ENCODE results near the gene MEF2A.
"Not testable (repeated sequence)": the region's sequence is repeated elsewhere in the genome, so short reads cannot be mapped to it uniquely, and the experiment has no call there.

Gene MEF2A

DNA sequence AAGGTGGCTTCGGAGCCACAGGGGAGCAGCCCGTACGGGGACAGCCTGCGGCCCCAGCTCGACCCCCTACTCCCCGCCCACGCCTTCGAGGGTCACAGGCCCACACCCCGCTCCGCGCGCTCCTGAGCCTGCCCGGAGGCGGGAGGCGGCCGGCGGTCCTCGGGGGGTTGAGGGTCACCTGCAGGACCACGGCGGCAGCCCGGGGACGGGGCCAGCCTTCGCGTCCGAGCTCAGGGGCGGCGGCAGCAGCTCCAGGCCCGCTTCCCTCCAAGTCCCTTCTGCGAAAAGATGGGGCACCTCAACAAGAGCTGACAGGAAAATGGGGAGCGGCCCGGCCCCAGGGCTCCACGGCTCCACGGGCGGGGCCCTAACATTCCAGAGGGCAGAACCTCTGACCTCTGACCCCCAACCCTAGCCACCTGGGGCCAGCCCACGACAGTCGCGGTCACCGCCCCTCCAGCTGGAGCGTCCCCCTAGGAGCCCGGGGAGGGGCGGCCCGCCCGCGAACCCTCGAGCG lies 167.0 kb downstream of the MEF2A start:
- no peak for DNase-seq

DNA sequence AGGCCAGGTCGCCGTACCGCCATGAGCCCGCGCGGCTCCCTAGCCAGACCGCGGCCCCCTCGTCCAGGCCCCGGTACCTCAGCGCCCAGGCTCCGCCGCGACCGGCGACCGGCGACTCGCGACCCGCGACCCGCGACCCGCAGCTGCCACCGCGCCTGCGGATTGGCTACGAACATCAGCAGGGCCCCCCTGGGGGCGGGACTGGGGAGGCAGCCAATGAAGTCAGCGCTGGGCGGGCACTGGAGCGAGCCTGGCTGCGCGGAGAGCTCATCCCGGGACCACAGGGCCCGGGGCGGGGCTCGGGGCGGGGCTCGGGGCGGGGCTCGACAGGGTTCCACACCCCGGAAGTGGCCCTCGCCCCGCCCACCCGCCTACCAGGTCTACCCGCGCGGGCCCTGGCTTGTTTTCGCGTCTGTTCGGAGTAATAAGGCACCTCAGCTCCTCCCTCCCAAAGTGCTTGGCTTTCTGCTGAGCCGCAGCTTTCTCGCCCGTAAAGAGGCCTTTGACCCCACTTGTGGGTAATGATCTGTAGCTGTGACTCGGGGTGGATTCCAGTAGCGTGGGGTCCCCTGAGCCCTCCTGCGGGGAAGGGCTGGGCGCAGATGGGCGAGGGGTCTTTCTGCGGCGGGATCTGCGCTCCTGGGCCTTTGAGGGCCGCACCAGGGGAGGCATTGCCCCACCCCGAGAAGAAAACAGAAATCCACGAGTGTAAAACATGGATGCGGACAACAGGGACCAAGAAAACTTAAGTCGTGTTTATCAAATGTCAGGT lies 167.7 kb downstream of the MEF2A start, which contains the start of gene LYSMD4:
Gene LYSMD4 (minus strand): TSS at position 170 of the 772 bp plus-strand sequence. CDS start 1,438 bp downstream, outside the sequence.
- peak; percentile 85 to 91 for DNase-seq

DNA sequence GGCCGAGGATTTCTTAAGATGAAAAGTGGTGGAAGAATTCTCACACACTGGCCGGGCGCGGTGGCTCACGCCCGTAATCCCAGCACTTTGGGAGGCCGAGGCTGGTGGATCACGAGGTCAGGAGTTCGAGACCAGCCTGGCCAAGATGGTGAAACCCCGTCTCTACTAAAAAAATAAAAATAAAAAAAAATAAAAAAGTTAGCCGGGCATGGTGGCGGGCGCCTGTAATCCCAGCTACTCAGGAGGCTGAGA lies 168.2 kb downstream of the MEF2A start:
- DNase-seq, result not testable (repeated sequence)

DNA sequence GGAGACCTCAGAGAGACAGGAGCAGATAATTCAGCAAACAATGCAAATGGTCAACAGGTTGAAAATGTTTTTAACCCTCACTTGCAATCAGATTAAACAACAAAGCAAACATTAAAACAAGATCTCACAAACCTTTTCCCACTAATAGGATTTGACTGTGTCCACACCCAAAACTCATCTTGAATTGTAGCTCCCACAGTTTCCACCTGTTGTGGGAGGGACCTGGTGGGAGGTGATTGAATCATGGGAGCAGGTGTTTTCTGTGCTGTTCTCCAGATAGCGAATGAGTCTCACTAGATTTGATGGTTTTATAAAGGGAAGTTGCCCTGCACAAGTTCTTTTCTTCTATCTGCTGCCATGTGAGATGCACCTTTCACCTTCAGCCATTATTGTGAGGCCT lies 168.8 kb downstream of the MEF2A start:
- DNase-seq, result no peak

DNA sequence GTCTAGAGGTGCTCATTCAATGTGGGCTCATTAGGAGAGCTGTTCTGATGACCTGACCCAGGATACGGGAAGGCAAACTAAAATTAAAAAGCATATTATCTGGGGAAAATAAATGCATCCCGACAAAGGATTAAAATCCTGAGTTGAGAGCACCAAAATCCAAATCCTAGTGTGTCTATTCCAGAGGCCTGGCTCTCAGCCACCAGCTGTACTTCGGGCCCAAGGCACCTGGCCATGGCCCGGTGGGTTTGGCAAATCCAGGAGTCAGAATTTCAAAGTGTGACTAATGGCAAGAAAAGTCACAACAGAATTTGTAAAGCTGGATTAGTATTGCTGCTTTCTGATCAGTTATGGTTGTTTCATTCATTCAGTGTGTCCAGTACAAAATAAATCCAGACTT lies 170.1 kb downstream of the MEF2A start:
- DNase-seq, result no peak

DNA sequence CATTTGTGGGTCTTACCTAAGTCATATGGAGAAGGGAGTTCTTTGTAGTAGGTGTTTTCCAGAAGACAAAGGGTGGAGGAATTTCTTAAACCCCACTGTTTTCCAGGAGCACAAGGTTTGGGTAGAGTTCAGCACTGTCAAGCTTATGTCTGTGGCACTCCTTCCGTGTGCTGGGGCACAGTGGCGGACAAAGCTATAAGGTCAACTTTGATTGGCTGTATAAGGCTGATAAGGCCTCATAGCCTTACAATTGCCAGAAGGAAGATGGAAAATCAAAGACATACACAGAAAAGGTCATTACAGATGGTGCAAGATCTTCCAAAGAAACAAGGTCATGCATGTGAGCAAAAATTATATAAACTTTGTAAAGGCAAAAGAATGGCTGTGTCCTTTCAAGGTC lies 170.9 kb downstream of the MEF2A start:
- DNase-seq, result no peak

DNA sequence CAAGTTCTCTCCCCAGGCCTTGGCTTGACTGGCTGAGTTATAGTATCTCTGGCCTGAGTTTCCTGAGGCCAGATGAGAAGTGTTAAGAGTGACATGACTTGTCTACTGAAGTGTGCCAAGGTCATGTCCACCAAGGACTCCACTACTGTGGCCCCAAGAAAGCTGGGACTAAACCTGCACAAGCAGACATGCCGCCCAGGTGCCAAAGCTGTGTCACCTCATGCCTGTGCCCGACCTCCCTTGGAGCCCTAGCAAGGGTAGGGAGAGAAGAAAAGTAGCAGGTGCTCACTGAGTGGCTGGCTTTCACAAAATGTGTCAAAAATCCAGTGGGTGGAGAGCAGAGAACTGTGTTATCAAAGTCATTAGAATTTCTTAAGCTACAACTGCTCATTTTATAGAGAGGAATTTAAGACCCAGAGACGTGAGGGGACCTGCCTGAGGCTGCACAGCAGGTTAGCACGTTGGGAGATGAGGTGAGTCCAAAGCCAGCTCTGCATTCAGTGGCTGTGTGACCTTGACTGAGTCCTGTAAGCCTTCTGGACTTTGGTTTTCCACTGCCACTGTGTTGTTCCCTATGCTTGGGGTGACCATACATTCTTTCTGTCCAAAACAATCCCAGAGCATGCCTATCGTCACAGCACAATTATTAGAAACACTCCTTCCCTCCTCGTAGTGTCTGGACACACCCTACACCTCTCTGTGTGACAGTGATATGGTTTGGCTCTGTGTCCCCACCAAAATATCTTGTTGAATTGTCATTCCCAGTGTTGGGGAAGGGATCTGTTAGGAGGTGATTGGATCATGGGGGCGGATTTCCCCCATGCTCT lies 172.4 kb downstream of the MEF2A start:
- no peak for DNase-seq

DNA sequence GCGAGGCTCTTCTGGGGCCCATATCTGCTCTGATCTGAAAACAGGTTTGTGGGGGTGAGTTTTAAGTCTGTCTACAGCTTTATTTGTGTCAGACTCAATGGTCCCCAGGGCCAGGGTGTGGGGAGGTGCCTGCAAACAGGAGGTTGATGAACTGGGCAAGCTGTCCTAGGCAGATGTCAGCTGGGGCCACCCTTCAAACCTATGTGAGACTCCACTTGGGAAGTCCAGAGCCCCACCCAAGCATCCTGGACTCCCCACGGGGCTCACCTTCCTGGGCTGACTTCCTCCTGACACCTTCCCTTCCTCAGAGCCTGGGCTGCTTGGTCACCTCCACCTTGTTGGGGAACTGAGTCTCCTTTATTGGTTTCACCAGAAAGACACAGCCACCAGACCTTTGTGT lies 176.1 kb downstream of the MEF2A start:
- no peak for DNase-seq

DNA sequence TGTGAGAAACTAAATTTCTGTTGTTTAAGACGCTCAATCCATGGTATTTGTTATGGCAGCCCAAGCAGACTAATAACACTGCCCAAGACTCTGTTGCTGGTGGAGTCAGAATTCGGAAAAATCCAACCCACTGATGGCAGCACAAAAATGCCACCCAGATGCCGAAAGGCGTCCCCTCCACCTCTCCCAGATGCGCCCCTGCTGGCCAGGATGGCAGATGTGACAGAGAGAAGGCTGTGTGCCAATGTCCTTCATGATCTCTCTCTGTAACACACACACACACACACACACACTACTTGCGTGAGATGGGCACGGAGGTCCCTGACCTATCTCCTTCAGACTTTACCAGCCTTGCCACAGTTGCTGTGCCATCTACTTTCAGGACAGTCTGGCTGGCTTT lies 178.4 kb downstream of the MEF2A start:
- DNase-seq, result no peak

DNA sequence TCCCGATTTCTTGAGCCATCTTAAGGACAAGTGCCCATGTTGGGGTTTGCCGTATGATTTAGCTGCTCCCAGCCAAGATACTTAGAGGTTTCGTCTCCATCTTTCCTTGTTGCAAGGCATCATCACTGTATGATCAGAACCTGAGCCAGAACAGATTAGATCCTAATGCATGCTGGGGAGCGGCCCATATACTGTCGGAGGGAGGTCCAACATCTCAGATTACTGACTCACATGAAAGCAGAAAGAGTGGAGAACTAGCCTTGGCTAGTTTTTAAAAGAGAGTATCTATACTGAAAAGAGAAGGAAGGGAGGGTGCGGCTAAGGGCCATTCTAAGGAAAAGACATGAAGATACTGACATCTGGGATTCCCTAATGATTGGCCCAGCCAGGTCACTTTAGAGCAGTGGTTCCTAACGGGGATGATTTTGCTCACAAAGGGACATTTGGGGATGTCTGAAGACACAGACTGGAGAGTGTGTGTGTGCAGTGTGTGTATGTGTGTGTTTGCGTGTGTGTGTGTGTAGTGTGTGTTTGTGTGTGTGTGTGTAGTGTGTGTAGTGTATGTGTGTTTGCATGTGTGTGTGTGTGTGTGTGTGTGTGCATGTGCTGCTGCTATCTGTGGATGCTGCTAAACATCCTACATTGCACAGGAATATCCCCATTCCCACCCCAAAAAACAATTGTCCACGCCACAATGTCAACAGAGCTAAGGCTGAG lies 179.7 kb downstream of the MEF2A start:
- no peak for DNase-seq

DNA sequence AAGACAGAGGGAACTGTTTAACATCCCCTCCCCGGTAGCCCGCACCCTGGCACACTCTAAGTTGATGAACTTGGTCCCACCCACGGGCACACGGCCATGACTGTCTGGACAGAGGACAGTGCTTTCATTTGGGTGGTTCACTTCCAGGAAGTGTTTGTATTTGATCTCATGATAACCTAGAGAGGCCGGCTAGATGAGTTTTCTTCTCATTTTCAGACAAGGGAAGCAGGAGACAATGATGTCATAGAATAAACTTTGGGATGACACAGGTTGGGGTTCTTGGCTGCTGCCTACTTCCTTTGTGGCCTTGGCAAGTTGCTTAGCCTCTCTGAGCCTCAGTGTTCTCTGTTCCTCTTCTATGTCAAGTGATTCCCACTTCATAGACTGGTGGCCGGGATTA lies 183.6 kb downstream of the MEF2A start:
- no peak for DNase-seq

DNA sequence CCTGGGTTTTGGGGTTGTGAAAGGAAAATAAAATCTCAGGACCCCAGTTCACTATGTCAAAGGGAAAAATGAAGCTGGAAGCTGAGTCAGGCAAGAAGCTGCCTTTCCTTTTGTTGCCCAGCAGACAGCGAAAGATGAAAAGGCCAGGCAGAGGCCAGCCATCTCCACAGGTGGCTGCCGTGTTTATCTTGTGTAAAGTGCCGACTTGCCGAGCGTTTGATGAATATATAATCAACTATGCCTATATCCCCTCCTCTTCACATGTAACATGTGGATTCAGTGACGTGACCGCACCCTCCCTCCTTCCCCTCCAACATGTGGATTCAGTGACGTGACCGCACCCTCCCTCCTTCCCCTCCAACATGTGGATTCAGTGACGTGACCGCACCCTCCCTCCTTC lies 184.5 kb downstream of the MEF2A start:
- DNase-seq, result not testable (repeated sequence)

DNA sequence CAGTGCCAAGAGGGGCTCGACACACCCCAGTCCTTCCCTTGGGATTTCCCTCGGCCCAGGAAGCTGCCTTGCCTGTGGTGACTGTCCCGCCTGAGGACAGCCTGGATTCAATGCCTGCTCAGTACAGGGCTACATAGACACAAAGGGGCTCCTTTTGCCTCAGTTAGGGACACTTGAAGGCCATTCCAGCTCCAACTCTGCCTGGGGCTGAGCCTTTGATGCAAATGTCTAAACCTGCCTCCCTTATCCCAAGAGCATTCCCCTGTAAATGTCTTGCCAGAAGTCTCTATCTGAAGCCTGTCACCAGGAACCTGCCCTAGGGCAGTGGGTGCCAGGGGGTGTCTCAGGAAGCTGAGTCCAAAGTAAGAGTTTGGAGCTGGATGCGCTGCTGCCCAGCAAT lies 186.8 kb downstream of the MEF2A start:
- DNase-seq, result no peak

DNA sequence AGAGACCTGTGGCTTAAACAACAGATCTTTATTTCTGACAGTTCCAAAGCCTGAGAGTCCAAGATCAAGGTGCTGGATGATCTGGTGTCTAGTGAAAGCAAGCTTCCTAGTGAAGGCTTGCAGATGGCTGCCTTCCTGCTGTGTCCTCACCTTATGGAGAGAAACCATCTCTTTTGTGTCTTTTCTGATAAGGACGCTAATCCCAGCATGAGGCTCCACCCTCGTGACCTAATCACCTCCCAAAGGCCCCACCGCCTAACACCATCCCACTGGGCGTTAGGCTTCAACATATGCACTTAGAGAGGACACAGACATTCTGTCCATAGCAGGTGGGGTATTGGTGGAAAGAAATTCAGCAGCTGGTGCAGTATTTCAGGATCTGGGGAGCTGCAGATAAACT lies 187.3 kb downstream of the MEF2A start:
- DNase-seq, result no peak

DNA sequence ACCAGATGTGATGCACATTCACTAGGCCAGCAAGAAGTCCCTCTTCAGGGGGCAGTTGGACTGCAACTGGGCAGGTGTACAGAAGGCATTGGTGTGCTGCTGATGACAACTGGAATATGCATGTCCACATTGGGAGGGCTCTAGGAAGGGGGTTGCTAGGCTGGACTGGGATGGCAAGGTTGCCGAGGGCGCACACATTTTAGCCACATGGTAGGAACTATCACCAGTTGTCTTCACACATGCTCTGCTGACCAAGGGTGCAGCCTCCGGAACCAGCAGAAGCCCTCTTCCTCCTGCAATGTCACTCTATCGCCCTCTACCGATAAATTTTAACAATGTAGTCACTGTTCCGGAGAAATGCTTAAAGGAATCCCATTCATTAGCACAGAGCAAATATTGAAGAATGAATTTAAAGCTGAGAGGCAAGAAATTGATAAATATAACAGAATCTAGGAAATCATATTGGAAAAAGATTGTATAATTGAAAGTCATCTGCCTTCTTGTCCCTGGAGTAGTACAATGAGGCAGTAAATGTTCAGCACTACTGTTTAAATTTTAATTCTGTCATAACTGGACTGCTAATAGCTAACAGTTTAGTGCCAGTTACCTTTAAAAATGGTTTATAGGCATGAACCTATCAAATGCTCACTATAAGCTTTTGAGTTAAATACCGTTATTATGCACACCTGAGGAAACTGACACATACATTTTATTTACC lies 190.1 kb downstream of the MEF2A start:
- DNase-seq, result peak in 1 of 2 donors; percentile 65

DNA sequence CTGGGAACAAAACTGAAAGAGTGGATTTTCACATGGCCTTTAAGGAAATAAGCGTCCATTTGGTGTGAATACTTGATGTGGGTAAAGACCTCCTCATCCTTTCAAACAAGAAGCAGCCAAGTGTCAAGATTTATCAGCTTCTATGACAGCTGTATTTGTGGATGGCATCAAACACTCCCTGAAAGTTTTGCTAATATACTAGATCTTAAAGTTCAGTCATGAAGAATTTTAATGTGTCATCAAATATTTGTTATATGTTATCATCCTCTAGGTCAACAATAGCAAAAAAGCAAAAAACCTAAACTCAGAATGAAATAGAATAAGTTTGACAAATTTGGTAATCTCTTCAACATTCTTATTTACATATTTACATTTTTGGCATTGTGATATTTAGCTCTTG lies 196.5 kb downstream of the MEF2A start:
- no peak for DNase-seq

DNA sequence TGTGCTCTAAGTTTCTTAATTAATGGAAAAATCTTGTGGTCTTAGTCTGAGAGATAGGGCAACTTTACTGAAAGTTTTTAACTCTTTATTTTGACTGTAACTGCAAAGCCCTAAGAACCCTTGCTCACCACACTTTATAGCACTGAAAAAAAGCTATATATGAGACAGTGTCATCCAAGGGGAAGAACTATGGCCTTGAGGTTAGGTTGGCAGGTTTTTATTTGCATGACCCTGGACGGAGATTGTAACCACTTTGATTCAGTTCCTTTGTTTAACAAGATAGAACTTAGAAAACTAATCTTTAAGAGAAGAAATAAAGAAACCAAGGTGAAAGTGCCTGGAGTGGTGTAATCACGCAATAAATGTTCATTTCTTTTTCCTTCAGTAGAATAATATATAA lies 198.0 kb downstream of the MEF2A start:
- no peak for DNase-seq

DNA sequence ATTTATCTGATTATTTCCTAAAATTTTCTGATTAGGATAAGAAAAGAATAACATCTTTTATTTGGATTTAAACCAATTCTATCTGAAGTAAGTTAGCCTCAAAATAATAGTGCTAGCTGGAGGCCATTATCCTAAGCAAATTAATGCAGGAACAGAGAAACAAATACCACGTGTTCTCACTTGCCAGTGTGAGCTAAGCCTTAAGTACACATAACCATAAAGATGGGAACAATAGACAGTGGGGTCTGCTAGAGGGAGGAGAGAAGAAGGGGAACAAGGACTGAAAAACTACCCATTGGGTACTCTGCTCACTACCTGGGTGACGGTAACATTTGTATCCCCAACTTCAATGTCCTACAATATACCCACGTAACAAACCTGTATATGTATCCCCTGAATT lies 198.7 kb downstream of the MEF2A start:
- DNase-seq, result no peak

Data from bone marrow (tissue), 2 donors.